Muscle of leg (tissue), 11 donors: Measurements from ENCODE around the gene IFNGR1. TPM values are rescaled to one million over a fixed set of nuclear protein-coding genes. Genes with fewer than 3 reads are reported as not detected.
"Not testable (repeated sequence)": the region's sequence is repeated elsewhere in the genome, so short reads cannot be mapped to it uniquely, and the experiment has no call there.

Experiments
- DNase-seq: peaks from one replicate; pipeline ENCODE4 v3.0.0; 2013
- H3K27ac ChIP-seq: one replicate; pipeline ENCODE4 v1.5.1; 2013; ENCODE audit warnings: mild to moderate bottlenecking, low read length, control low read depth
- H3K27me3 ChIP-seq: one replicate; pipeline ENCODE4 v1.6.1; 2013; ENCODE audit warnings: low read length; ENCODE audit not compliant: control insufficient read depth, insufficient read depth
- H3K36me3 ChIP-seq: one replicate; pipeline ENCODE4 v1.6.1; 2013; ENCODE audit warnings: low read length; ENCODE audit not compliant: control insufficient read depth, insufficient read depth
- H3K4me1 ChIP-seq: one replicate; pipeline ENCODE4 v1.6.1; 2013; ENCODE audit warnings: low read length; ENCODE audit not compliant: control insufficient read depth, insufficient read depth
- H3K4me3 ChIP-seq: one replicate; pipeline ENCODE4 v1.5.1; 2013; ENCODE audit warnings: low read length, control low read depth
- H3K9me3 ChIP-seq: replicated peaks from 2 replicates; pipeline ENCODE4 v1.6.1; 2013; ENCODE audit warnings: low read depth, low read length; ENCODE audit not compliant: control insufficient read depth
- WGBS: methylation state at CpG from one replicate; pipeline ENCODE4 v1.1.5; 2013; ENCODE audit warnings: missing lambda C conversion rate; ENCODE audit not compliant: insufficient coverage; 5-methylcytosine and 5-hydroxymethylcytosine counted together
- polyA plus RNA-seq, 8 donors: library from polyadenylated mRNA; unstranded; fragments of 120-200 nt; gene quantifications; one replicate each; pipeline versions ENCODE4 v1.2.1 to v1.2.3, GENCODE V29; 2013; ENCODE audit warnings: inconsistent platforms in 1 of 8, low replicate concordance in 1 of 8; ENCODE audit not compliant: insufficient read length in 8 of 8, insufficient read depth in 1 of 8
- total RNA-seq: library from RNA; stranded (reverse); fragments of 120-200 nt; gene quantifications from one replicate; pipeline ENCODE4 v1.2.4, GENCODE V29; 2013

The IFNGR1 gene
- total and polyA plus RNA-seq, 9 donors, result 41.8 to 55.2 (median 46.3) TPM

GRCh38 chr6:137259349-137259748 is 40.2 kb upstream of the IFNGR1 start:
- Histone ChIP-seq H3K27me3 (no peaks in the 10 kb centered on the region), H3K36me3 (no peaks in the 10 kb centered on the region), H3K9me3 (peaks cover 11% of the 10 kb centered on the region), H3K4me1 (peaks cover 3% of the 10 kb centered on the region), H3K4me3 (no peak overlapping the region), H3K27ac (no peak overlapping the region)
- no peak for DNase-seq

GRCh38 chr6:137258170-137258569 is 39.0 kb upstream of the IFNGR1 start:
- DNase-seq, result no peak
- Histone ChIP-seq H3K4me3 (no peak overlapping the region), H3K4me1 (peaks cover 3% of the 10 kb centered on the region), H3K9me3 (peaks cover 12% of the 10 kb centered on the region), H3K27me3 (no peaks in the 10 kb centered on the region), H3K36me3 (no peaks in the 10 kb centered on the region), H3K27ac (no peak overlapping the region)
- WGBS, result 100% methylated on average over 1 of the region's 3 CpGs

DNA sequence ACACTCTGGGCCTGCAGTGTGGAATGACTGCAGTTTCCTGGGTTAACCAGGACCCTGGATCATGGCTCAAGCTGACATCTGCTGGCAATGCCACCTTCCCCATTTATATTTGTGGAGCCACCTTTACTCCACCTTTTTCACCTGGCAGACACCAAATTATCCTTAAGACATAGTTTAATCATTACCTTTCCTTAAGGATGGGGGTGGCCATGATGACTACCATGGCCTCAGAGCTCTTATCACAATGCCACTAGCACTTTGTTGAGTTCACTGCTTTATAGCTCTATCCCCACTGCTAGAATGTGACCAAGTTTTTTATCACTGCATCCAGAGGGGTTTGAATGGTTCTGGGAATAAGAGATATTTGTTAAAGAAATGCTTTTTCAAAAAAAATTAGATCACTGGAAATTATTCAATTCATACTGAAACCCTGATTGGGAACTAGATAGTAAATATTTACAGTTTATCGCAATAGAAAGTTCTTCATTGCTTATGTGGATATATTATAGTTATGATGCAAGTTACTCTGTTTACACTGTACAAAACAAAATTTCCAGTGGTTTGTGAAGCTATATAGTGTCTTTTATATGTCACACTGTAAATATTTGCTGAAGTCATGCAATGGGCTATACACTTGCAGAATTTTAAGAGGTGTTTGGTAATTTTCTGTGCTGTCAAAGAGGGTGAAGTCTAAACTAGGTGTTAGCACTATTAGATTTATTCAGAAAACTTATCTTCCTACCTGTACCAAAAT is 37.3 kb upstream of the IFNGR1 start:
- peaks cover 3% of the 10 kb centered on the region for H3K4me1 ChIP-seq
- H3K36me3 ChIP-seq, result no peaks in the 10 kb centered on the region
- H3K27me3 ChIP-seq, result no peaks in the 10 kb centered on the region
- peaks cover 15% of the 10 kb centered on the region for H3K9me3 ChIP-seq
- no peak overlapping the region for H3K4me3 ChIP-seq
- H3K27ac ChIP-seq, result no peak overlapping the region
- no peak for DNase-seq
- WGBS, result no CpG with 5 or more reads among the region's 1 CpG

- Histone ChIP-seq H3K4me1 (no peaks in the 10 kb centered on the region), H3K9me3 (peaks cover 15% of the 10 kb centered on the region), H3K27me3 (no peaks in the 10 kb centered on the region), H3K36me3 (no peaks in the 10 kb centered on the region), H3K27ac (no peak overlapping the region), H3K4me3 (no peak overlapping the region)
- no CpG with 5 or more reads among the region's 1 CpG for WGBS
- DNase-seq, result no peak
Measured at GRCh38 chr6:137254966-137255365, 35.8 kb upstream of the IFNGR1 start.

- H3K4me3 ChIP-seq, H3K27me3 ChIP-seq, H3K4me1 ChIP-seq, H3K27ac ChIP-seq, DNase-seq, H3K36me3 ChIP-seq: not testable (repeated sequence)
- WGBS, result no CpG with 5 or more reads among the region's 2 CpGs
- H3K9me3 ChIP-seq, result peaks cover 15% of the 10 kb centered on the region
Measured at GRCh38 chr6:137254430-137254829, 35.2 kb upstream of the IFNGR1 start.

DNA sequence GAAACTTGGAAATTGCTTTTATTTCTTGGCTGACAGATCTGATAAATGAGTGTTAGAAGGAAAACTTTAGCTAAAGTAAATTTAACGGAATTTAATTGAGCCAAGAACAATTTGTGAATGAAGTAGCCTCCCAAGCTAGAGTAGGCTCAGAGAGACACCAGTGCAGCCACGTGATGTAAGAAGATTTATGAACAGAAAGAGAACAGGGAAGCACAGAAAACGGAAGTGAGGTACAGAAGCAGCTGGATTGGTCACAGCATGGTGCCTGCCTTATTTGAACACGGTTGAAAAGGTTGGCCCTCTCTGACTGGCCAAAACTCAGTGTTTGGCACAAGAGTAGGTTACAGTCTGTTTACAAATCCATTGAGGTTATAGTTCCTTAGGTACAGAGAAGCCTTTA is 29.5 kb upstream of the IFNGR1 start:
- Histone ChIP-seq H3K27me3 (no peaks in the 10 kb centered on the region), H3K9me3 (peaks cover 3% of the 10 kb centered on the region), H3K4me1 (no peaks in the 10 kb centered on the region), H3K4me3 (no peak overlapping the region), H3K36me3 (no peaks in the 10 kb centered on the region), H3K27ac (no peak overlapping the region)
- 49% methylated on average over 4 of the region's 4 CpGs for WGBS
- peak; percentile 48 for DNase-seq

- Histone ChIP-seq H3K4me3 (no peak overlapping the region), H3K36me3 (no peaks in the 10 kb centered on the region), H3K27me3 (no peaks in the 10 kb centered on the region), H3K4me1 (no peaks in the 10 kb centered on the region), H3K27ac (no peak overlapping the region), H3K9me3 (no peaks in the 10 kb centered on the region)
- no peak for DNase-seq
Measured at GRCh38 chr6:137247724-137248123, 28.5 kb upstream of the IFNGR1 start.

DNA sequence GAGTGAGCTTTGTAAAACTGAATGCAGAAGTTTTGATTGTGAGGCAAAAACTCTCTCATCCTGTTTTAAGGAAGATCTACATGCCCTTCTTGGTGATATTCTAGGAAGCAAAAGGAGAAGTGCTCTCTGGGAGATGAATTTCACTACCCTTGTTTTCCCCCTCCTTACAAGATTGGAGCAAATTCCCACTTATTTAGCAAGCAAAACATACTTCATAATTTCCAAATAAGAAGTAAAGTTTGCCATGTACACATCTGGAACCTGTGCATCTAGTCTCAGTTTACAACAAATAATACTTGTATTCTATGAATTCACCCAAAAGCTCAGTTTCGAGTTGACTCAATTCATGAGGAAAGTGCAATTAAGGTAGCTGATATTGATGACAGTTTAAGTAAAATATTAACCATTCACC is 27.6 kb upstream of the IFNGR1 start:
- Histone ChIP-seq H3K27me3 (no peaks in the 10 kb centered on the region), H3K4me1 (no peaks in the 10 kb centered on the region), H3K27ac (no peak overlapping the region), H3K4me3 (no peak overlapping the region), H3K36me3 (no peaks in the 10 kb centered on the region), H3K9me3 (no peaks in the 10 kb centered on the region)
- DNase-seq, result peak; percentile 41
- no CpG with 5 or more reads among the region's 1 CpG for WGBS

- Histone ChIP-seq H3K36me3 (no peaks in the 10 kb centered on the region), H3K9me3 (no peaks in the 10 kb centered on the region), H3K27me3 (no peaks in the 10 kb centered on the region), H3K27ac (no peak overlapping the region), H3K4me1 (no peaks in the 10 kb centered on the region), H3K4me3 (no peak overlapping the region)
- 60% methylated on average over 1 of the region's 4 CpGs for WGBS
- no peak for DNase-seq
Measured at GRCh38 chr6:137246164-137246563, 27.0 kb upstream of the IFNGR1 start.

GRCh38 chr6:137241481-137242038 is 22.4 kb upstream of the IFNGR1 start:
- H3K9me3 ChIP-seq, result no peaks in the 10 kb centered on the region
- DNase-seq, result no peak
- no peaks in the 10 kb centered on the region for H3K36me3 ChIP-seq
- WGBS, result 48% methylated on average over 3 of the region's 3 CpGs
- no peaks in the 10 kb centered on the region for H3K4me1 ChIP-seq
- H3K4me3 ChIP-seq, result no peak overlapping the region
- H3K27ac ChIP-seq, result no peak overlapping the region
- H3K27me3 ChIP-seq, result no peaks in the 10 kb centered on the region

- no peaks in the 10 kb centered on the region for H3K36me3 ChIP-seq
- no CpG with 5 or more reads among the region's 1 CpG for WGBS
- H3K9me3 ChIP-seq, result no peaks in the 10 kb centered on the region
- H3K27me3 ChIP-seq, result no peaks in the 10 kb centered on the region
- H3K4me3 ChIP-seq, result no peak overlapping the region
- DNase-seq, result peak; percentile 61
- no peaks in the 10 kb centered on the region for H3K4me1 ChIP-seq
- no peak overlapping the region for H3K27ac ChIP-seq
Measured at GRCh38 chr6:137240168-137240567, 21.0 kb upstream of the IFNGR1 start.
